Keratinocyte (primary cell): ENCODE data around the gene CADM2. TPM values are rescaled to one million over a fixed set of nuclear protein-coding genes. Genes with fewer than 3 reads are reported as not detected.

ENCODE experiments used
- DNase-seq: peaks from one replicate; pipeline ENCODE4 v3.0.0-alpha.2; 2011; ENCODE audit warnings: low read depth, missing footprints, low spot score
- FAIRE-seq: peaks from 2 replicates; lab custom pipeline; 2011; peaks lifted over from hg19 to GRCh38; lab: Jason Lieb, UNC
- H2AFZ ChIP-seq: 2 replicates; pipeline ENCODE4 v1.6.0; 2012; ENCODE audit warnings: low read length, control low read depth, inconsistent platforms; ENCODE audit not compliant: control insufficient read depth
- H3K27ac ChIP-seq: 2 replicates; pipeline ENCODE4 v1.5.1; 2011; ENCODE audit warnings: low read length; ENCODE audit not compliant: control insufficient read depth, insufficient read depth
- H3K27me3 ChIP-seq: 3 replicates; pipeline ENCODE4 v1.6.0; 2011; ENCODE audit warnings: low read length; ENCODE audit not compliant: control insufficient read depth, insufficient read depth; ENCODE audit errors: extremely low read depth
- H3K36me3 ChIP-seq, 2 experiments: 2 replicates in 1 of 2; 3 replicates in 1 of 2; pipeline ENCODE4 v1.5.1; 2011; ENCODE audit warnings: low read length in 2 of 2, mild to moderate bottlenecking in 1 of 2; ENCODE audit not compliant: control insufficient read depth in 2 of 2, insufficient read depth in 2 of 2; ENCODE audit errors: extremely low read depth in 1 of 2
- H3K4me1 ChIP-seq: 3 replicates; pipeline ENCODE4 v1.5.1; 2011; ENCODE audit warnings: low read length; ENCODE audit not compliant: control insufficient read depth, insufficient read depth; ENCODE audit errors: extremely low read depth
- H3K4me2 ChIP-seq: 3 replicates; pipeline ENCODE4 v1.6.0; 2011; ENCODE audit warnings: low read depth, low read length; ENCODE audit not compliant: control insufficient read depth, insufficient read depth; ENCODE audit errors: extremely low read depth
- H3K4me3 ChIP-seq, 3 experiments: fragments of 200-600 bp in 1 of 3; sonication (generic) in 1 of 3; 2 replicates in 2 of 3; 3 replicates in 1 of 3; pipeline ENCODE4 v1.5.1; 2011 to 2016; ENCODE audit warnings: low read length in 3 of 3, mild to moderate bottlenecking in 3 of 3, control low read depth in 2 of 3, inconsistent platforms in 1 of 3, low read depth in 1 of 3, mixed read lengths in 1 of 3, mixed run types in 1 of 3, moderate library complexity in 1 of 3; ENCODE audit not compliant: control insufficient read depth in 2 of 3, insufficient read depth in 2 of 3; ENCODE audit errors: extremely low read depth in 1 of 3
- H3K79me2 ChIP-seq: 2 replicates; pipeline ENCODE4 v1.6.0; 2012; ENCODE audit warnings: low read length; ENCODE audit not compliant: control insufficient read depth, insufficient read depth
- H3K9ac ChIP-seq: 3 replicates; pipeline ENCODE4 v1.6.0; 2011; ENCODE audit warnings: low read length; ENCODE audit not compliant: control insufficient read depth, insufficient read depth; ENCODE audit errors: extremely low read depth
- H3K9me1 ChIP-seq: 3 replicates; pipeline ENCODE4 v1.6.0; 2011; ENCODE audit warnings: low read length; ENCODE audit not compliant: control insufficient read depth, insufficient read depth; ENCODE audit errors: extremely low read depth
- H3K9me3 ChIP-seq: 2 replicates; pipeline ENCODE4 v1.5.1; 2012; ENCODE audit warnings: low read depth, low read length; ENCODE audit not compliant: control insufficient read depth
- H4K20me1 ChIP-seq: 3 replicates; pipeline ENCODE4 v1.6.0; 2011; ENCODE audit warnings: low read length; ENCODE audit not compliant: control insufficient read depth, insufficient read depth; ENCODE audit errors: extremely low read depth
- CTCF ChIP-seq, 3 experiments: IDR thresholded peaks in 1 of 3; conservative IDR thresholded peaks in 1 of 3; optimal IDR thresholded peaks in 1 of 3; 2 replicates in 2 of 3; 3 replicates in 1 of 3; pipeline versions ENCODE3 to v1.5.1; 2011; ENCODE audit warnings: low read length in 3 of 3, mild to moderate bottlenecking in 3 of 3, moderate library complexity in 2 of 3, control low read depth in 1 of 3, inconsistent platforms in 1 of 3; ENCODE audit not compliant: insufficient read depth in 2 of 3; ENCODE audit errors: extremely low read depth in 1 of 3
- EZH2 ChIP-seq: IDR thresholded peaks from one replicate; pipeline ENCODE4 v1.6.1; 2012; ENCODE audit warnings: inconsistent platforms, mild to moderate bottlenecking, low read length, moderate library complexity
- dilution Hi-C: fragments of 300-500 bp; cut with MboI; formaldehyde crosslinking; loops from one replicate; pipeline ENCODE4 v1.7.0; 2020; ENCODE audit warnings: low sequenced_read_pairs; ENCODE audit not compliant: extremely low pct_ligation_motif_present
- polyA plus RNA-seq, 5 experiments: library from polyadenylated mRNA; depleted of rRNA in 3 of 5; stranded (reverse) in 3 of 5; stranded (forward) in 1 of 5; unstranded in 1 of 5; fragments of >200 nt; gene quantifications; 1 replicate in 1 of 5; 2 replicates in 3 of 5; 3 replicates in 1 of 5; pipeline versions ENCODE4 v1.2.1 to v1.2.3, GENCODE V29; 2011 to 2012; ENCODE audit warnings: missing spikeins in 2 of 5, low read depth in 1 of 5, low replicate concordance in 1 of 5

CADM2 gene
- polyA plus RNA-seq, 1 donor (not counting 4 experiments of a cell fraction or from before 2014, with no cell fraction given): not detected

- Histone ChIP-seq H3K27ac (no peak overlapping the region), H3K36me3 (no peaks in the 10 kb centered on the region), H3K4me2 (no peak overlapping the region), H3K27me3 (no peaks in the 10 kb centered on the region), H3K9me1 (no peaks in the 10 kb centered on the region), H2AFZ (no peak overlapping the region), H4K20me1 (no peaks in the 10 kb centered on the region), H3K79me2 (no peaks in the 10 kb centered on the region), H3K4me1 (no peaks in the 10 kb centered on the region), H3K9me3 (no peaks in the 10 kb centered on the region), H3K9ac (no peak overlapping the region), H3K4me3 (no peak overlapping the region)
- no peak for FAIRE-seq
- DNase-seq: no peak
- dilution Hi-C loops: no loop called here
- no peak for TF ChIP-seq EZH2
Observed at GRCh38 chr3:85592256-85592655, 633.5 kb downstream of the CADM2 start.

GRCh38 chr3:85594676-85595075 lies 635.9 kb downstream of the CADM2 start:
- H3K27me3 ChIP-seq: no peaks in the 10 kb centered on the region
- no peaks in the 10 kb centered on the region for H3K79me2 ChIP-seq
- no peaks in the 10 kb centered on the region for H4K20me1 ChIP-seq
- H3K9me1 ChIP-seq: no peaks in the 10 kb centered on the region
- no peak overlapping the region for H3K4me3 ChIP-seq
- FAIRE-seq (no peak), DNase-seq (no peak)
- H3K36me3 ChIP-seq: no peaks in the 10 kb centered on the region
- dilution Hi-C loops: no loop called here
- no peak overlapping the region for H2AFZ ChIP-seq
- H3K9me3 ChIP-seq: no peaks in the 10 kb centered on the region
- no peaks in the 10 kb centered on the region for H3K4me1 ChIP-seq
- H3K4me2 ChIP-seq: no peak overlapping the region
- no peak overlapping the region for H3K9ac ChIP-seq
- H3K27ac ChIP-seq: no peak overlapping the region
- TF ChIP-seq CTCF (optimal IDR thresholded peaks at IDR 0.05 in 1 of 3, IDR thresholded peaks at IDR 0.05 in 1 of 3, conservative IDR thresholded peaks at IDR 0.05 in 1 of 3; ENCODE audit: extremely low read depth in 1 of 3, insufficient read depth in 2 of 3, low read length in 3 of 3): no peak
- no peak for TF ChIP-seq EZH2

- H3K79me2 ChIP-seq: no peaks in the 10 kb centered on the region
- no peaks in the 10 kb centered on the region for H3K4me1 ChIP-seq
- no peak overlapping the region for H3K4me2 ChIP-seq
- no peak for TF ChIP-seq CTCF (optimal IDR thresholded peaks at IDR 0.05 in 1 of 3, IDR thresholded peaks at IDR 0.05 in 1 of 3, conservative IDR thresholded peaks at IDR 0.05 in 1 of 3; ENCODE audit: extremely low read depth in 1 of 3, insufficient read depth in 2 of 3, low read length in 3 of 3)
- no peak for TF ChIP-seq EZH2
- H3K27ac ChIP-seq: no peak overlapping the region
- H2AFZ ChIP-seq: no peak overlapping the region
- H3K4me3 ChIP-seq: no peak overlapping the region
- no peaks in the 10 kb centered on the region for H4K20me1 ChIP-seq
- no peaks in the 10 kb centered on the region for H3K9me3 ChIP-seq
- no peak overlapping the region for H3K9ac ChIP-seq
- no peaks in the 10 kb centered on the region for H3K9me1 ChIP-seq
- no peaks in the 10 kb centered on the region for H3K27me3 ChIP-seq
- FAIRE-seq (no peak), DNase-seq (no peak)
- H3K36me3 ChIP-seq: no peaks in the 10 kb centered on the region
- dilution Hi-C loops: no loop called here
Observed at GRCh38 chr3:85603378-85603777, 644.6 kb downstream of the CADM2 start.
